HepG2 (cell line): ENCODE results near the gene FOXA1. TPM values are rescaled to one million over a fixed set of nuclear protein-coding genes. Genes with fewer than 3 reads are reported as not detected.

ENCODE experiments used
- ATAC-seq: fragments of 200-7000 bp; cut with Tn5 transposase; 3 replicates; pipeline ENCODE4 v1.9.1; 2020; ENCODE audit warnings: mild to moderate bottlenecking, moderate library complexity
- BruUV-seq: library from RNA; stranded (reverse); fragments of 400-500 nt; replicated peaks from 2 replicates; lab custom pipeline; 2021; lab: Mats Ljungman, UMichigan
- CTCF ChIA-PET: fragments of 300-600 bp; formaldehyde crosslinking; extraction: SDS; loops from one replicate; lab custom pipeline; 2021; ENCODE audit warnings: low total read pairs, inconsistent platforms, low intra/inter-chr PET ratio; lab: Yijun Ruan, JAX
- POLR2A ChIA-PET: fragments of 350-600 bp; sonication (Branson Sonifier 250); formaldehyde crosslinking; loops from one replicate; lab custom pipeline; 2020; ENCODE audit warnings: antibody characterized with exemption, inconsistent platforms; lab: Yijun Ruan, JAX
- DNase-seq: peaks from one replicate; pipeline ENCODE4 v3.0.0-alpha.2; 2015; ENCODE audit warnings: low spot score
- FAIRE-seq: peaks from 3 replicates; lab custom pipeline; 2011; peaks lifted over from hg19 to GRCh38; lab: Jason Lieb, UNC
- H2AFZ ChIP-seq: one replicate; pipeline ENCODE4 v1.6.1; 2011; ENCODE audit warnings: low read length, inconsistent platforms
- H3K27ac ChIP-seq: fragments of 300-600 bp; 3 replicates; pipeline ENCODE4 v1.8.0; 2011; ENCODE audit warnings: mixed run types, mild to moderate bottlenecking, mixed read lengths, low read length, inconsistent platforms; ENCODE audit not compliant: insufficient read depth; ENCODE audit errors: extremely low read length
- H3K27me3 ChIP-seq, 2 experiments: fragments of 200-600 bp in 1 of 2; 2 replicates in 1 of 2; 3 replicates in 1 of 2; pipeline versions ENCODE4 v1.6.0 to v1.8.0; 2011; ENCODE audit warnings: low read length in 2 of 2, mild to moderate bottlenecking in 2 of 2, moderate library complexity in 2 of 2, inconsistent platforms in 1 of 2; ENCODE audit not compliant: insufficient read depth in 2 of 2, control insufficient read depth in 1 of 2
- H3K36me3 ChIP-seq, 2 experiments: fragments of 200-600 bp in 1 of 2; replicated peaks in 1 of 2; 2 replicates in 1 of 2; 3 replicates in 1 of 2; pipeline versions ENCODE4 v1.5.1 to v1.8.0; 2011; ENCODE audit warnings: low read length in 2 of 2, inconsistent platforms in 1 of 2; ENCODE audit not compliant: insufficient read depth in 2 of 2, control insufficient read depth in 1 of 2
- H3K4me1 ChIP-seq: 2 replicates; pipeline ENCODE4 v1.5.1; 2012; ENCODE audit warnings: low read length, inconsistent platforms; ENCODE audit not compliant: insufficient read depth
- H3K4me2 ChIP-seq: 2 replicates; pipeline ENCODE4 v1.6.0; 2011; ENCODE audit warnings: low read depth, low read length, inconsistent platforms
- H3K4me3 ChIP-seq, 3 experiments: fragments of 200-600 bp in 1 of 3; sonication (generic), shearing (Covaris generic) in 1 of 3; replicated peaks in 1 of 3; 2 replicates each; pipeline ENCODE4 v1.5.1; 2011 to 2016; ENCODE audit warnings: low read length in 3 of 3, inconsistent platforms in 2 of 3, low read depth in 2 of 3, mild to moderate bottlenecking in 2 of 3, control low read depth in 1 of 3, mixed read lengths in 1 of 3; ENCODE audit not compliant: insufficient read depth in 1 of 3
- H3K79me2 ChIP-seq: one replicate; pipeline ENCODE4 v1.6.1; 2011; ENCODE audit warnings: low read length, inconsistent platforms; ENCODE audit not compliant: insufficient read depth
- H3K9ac ChIP-seq: 2 replicates; pipeline ENCODE4 v1.6.0; 2011; ENCODE audit warnings: mild to moderate bottlenecking, low read depth, low read length, inconsistent platforms; ENCODE audit not compliant: insufficient read depth
- H3K9me3 ChIP-seq: 2 replicates; pipeline ENCODE4 v1.5.1; 2012; ENCODE audit warnings: mild to moderate bottlenecking, low read length
- H4K20me1 ChIP-seq: 2 replicates; pipeline ENCODE4 v1.6.0; 2011; ENCODE audit warnings: inconsistent platforms, mild to moderate bottlenecking, low read length, moderate library complexity; ENCODE audit not compliant: insufficient read depth
- HMGA1 ChIP-seq: sonication (generic); formaldehyde crosslinking; conservative IDR thresholded peaks from 2 replicates; pipeline ENCODE4 v1.4.0; 2020; ENCODE audit warnings: missing genetic modification reagents
- MXD3 ChIP-seq: IDR thresholded peaks from 2 replicates; pipeline ENCODE4 v1.6.1; 2016; ENCODE audit warnings: mild to moderate bottlenecking, missing biosample characterization, missing genetic modification reagents
- RCOR2 ChIP-seq: IDR thresholded peaks from 2 replicates; pipeline ENCODE4 v1.6.1; 2016; ENCODE audit warnings: missing biosample characterization, missing genetic modification reagents
- SMAD3 ChIP-seq: sonication (generic); formaldehyde crosslinking; IDR thresholded peaks from 2 replicates; pipeline ENCODE4 v1.4.0; 2020; ENCODE audit warnings: missing genetic modification reagents
- ZFP36L2 ChIP-seq: sonication (generic); formaldehyde crosslinking; IDR thresholded peaks from 2 replicates; pipeline ENCODE4 v1.4.0; 2020; ENCODE audit warnings: missing genetic modification reagents
- ZNF142 ChIP-seq: sonication (generic); formaldehyde crosslinking; IDR thresholded peaks from 2 replicates; pipeline ENCODE4 v1.4.0; 2020; ENCODE audit warnings: missing genetic modification reagents
- ZNF546 ChIP-seq: sonication (generic); formaldehyde crosslinking; conservative IDR thresholded peaks from 2 replicates; pipeline ENCODE4 v1.8.1; 2023; ENCODE audit warnings: mild to moderate bottlenecking, missing genetic modification reagents
- WGBS: methylation state at CpG from one replicate; pipeline ENCODE4 v1.1.6; 2017; ENCODE audit warnings: low lambda C conversion rate; 5-methylcytosine and 5-hydroxymethylcytosine counted together
- in situ Hi-C: cut with HindIII; loops from 2 replicates; pipeline ENCODE4 v1.10.0; 2017; ENCODE audit warnings: low pct_unique_long_range_greater_than_20kb; ENCODE audit not compliant: extremely low pct_ligation_motif_present
- intact Hi-C: fragments of 100-400 bp; cut with micrococcal nuclease; formaldehyde crosslinking; loops from one replicate; pipeline ENCODE4 v1.10.0; 2022; ENCODE audit not compliant: unreplicated experiment
- polyA plus RNA-seq, 8 experiments: library from polyadenylated mRNA; depleted of rRNA in 3 of 8; stranded (reverse) in 7 of 8; unstranded in 1 of 8; fragments of >200 nt; fragmentation: Illumina TruSeq in 4 of 8; extraction: Trizol in 4 of 8; gene quantifications; 2 replicates each; pipeline versions ENCODE4 v1.2.1 to v1.2.3, GENCODE V29; 2011 to 2016; ENCODE audit warnings: low read depth in 4 of 8, missing spikeins in 1 of 8, mixed read lengths in 1 of 8; ENCODE audit not compliant: insufficient read depth in 1 of 8
- total RNA-seq, 5 experiments: library from RNA; depleted of rRNA; stranded (reverse); fragments of >200 nt; fragmentation: Illumina TruSeq; extraction: Trizol; gene quantifications; 2 replicates each; pipeline ENCODE4 v1.2.3, GENCODE V29; 2016; ENCODE audit warnings: low read depth in 1 of 5

Gene FOXA1
- total and polyA plus RNA-seq, 2 of the 13 experiments (the other 11 are each of a cell fraction or from before 2014, with no cell fraction given), result 43.4 to 58.6 TPM

- TF ChIP-seq ZNF142 (CRISPR knock-in tag), result peak; percentile 90
- TF ChIP-seq, all 625 proteins: peak for 249
Measured at GRCh38 chr14:37594971-37595808, at the start of gene FOXA1, which contains the start of gene TTC6 (continued).

GRCh38 chr14:37643701-37644100, 48.7 kb upstream of the FOXA1 start:
- POLR2A ChIA-PET, result no interaction called here
- Histone ChIP-seq H2AFZ (no peak overlapping the region), H3K36me3 (no peaks in the 10 kb centered on the region; a peak in 1 of 5 replicates), H4K20me1 (no peaks in the 10 kb centered on the region), H3K79me2 (no peaks in the 10 kb centered on the region), H3K9ac (no peak overlapping the region), H3K9me3 (no peaks in the 10 kb centered on the region), H3K27me3 (no peaks in the 10 kb centered on the region), H3K4me1 (no peaks in the 10 kb centered on the region), H3K4me2 (no peak overlapping the region), H3K27ac (no peak overlapping the region), H3K4me3 (no peak overlapping the region)
- FAIRE-seq (no peak), DNase-seq (no peak), ATAC-seq (no peak)
- CTCF ChIA-PET, result no interaction called here
- BruUV-seq, result no TSS peak
- in situ Hi-C loops, result no loop called here
- 96% methylated on average over 4 of the region's 4 CpGs for WGBS
- TF ChIP-seq ZNF546 (CRISPR knock-in tag) (no peak), ZFP36L2 (CRISPR knock-in tag) (no peak), HMGA1 (CRISPR knock-in tag) (no peak), MXD3 (no peak), SMAD3 (CRISPR knock-in tag) (no peak), RCOR2 (no peak)
- intact Hi-C loops, result no loop called here
